Mammary epithelial cell (primary cell): ENCODE results near the gene ZNF17.

Source experiments
- EZH2 ChIP-seq: IDR thresholded peaks from 2 replicates; pipeline ENCODE4 v1.6.1; 2012; ENCODE audit warnings: low read length, inconsistent platforms, borderline replicate concordance
- TF ChIP-seq, protein P1 (sequence below), 2 donors: IDR thresholded peaks in 1 of 2; conservative IDR thresholded peaks in 1 of 2; 2 replicates each; pipeline ENCODE4 v1.5.1; 2011 to 2012; ENCODE audit warnings: inconsistent platforms in 2 of 2, low read length in 2 of 2, mild to moderate bottlenecking in 2 of 2, control low read depth in 1 of 2, low read depth in 1 of 2; ENCODE audit not compliant: insufficient read depth in 1 of 2; ENCODE audit errors: extremely low read depth in 1 of 2

- no peak for TF ChIP-seq EZH2
- TF ChIP-seq, protein P1, sequence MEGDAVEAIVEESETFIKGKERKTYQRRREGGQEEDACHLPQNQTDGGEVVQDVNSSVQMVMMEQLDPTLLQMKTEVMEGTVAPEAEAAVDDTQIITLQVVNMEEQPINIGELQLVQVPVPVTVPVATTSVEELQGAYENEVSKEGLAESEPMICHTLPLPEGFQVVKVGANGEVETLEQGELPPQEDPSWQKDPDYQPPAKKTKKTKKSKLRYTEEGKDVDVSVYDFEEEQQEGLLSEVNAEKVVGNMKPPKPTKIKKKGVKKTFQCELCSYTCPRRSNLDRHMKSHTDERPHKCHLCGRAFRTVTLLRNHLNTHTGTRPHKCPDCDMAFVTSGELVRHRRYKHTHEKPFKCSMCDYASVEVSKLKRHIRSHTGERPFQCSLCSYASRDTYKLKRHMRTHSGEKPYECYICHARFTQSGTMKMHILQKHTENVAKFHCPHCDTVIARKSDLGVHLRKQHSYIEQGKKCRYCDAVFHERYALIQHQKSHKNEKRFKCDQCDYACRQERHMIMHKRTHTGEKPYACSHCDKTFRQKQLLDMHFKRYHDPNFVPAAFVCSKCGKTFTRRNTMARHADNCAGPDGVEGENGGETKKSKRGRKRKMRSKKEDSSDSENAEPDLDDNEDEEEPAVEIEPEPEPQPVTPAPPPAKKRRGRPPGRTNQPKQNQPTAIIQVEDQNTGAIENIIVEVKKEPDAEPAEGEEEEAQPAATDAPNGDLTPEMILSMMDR (conservative IDR thresholded peaks at IDR 0.05 in 1 of 2, IDR thresholded peaks at IDR 0.05 in 1 of 2; ENCODE audit: extremely low read depth in 1 of 2, insufficient read depth in 1 of 2, low read depth in 1 of 2, low read length in 2 of 2): no peak
Measured at GRCh38 chr19:57403737-57404563, 7.0 kb upstream of the ZNF17 start.
